ENCODE data around the gene TPP1.

Gene TPP1

DNA sequence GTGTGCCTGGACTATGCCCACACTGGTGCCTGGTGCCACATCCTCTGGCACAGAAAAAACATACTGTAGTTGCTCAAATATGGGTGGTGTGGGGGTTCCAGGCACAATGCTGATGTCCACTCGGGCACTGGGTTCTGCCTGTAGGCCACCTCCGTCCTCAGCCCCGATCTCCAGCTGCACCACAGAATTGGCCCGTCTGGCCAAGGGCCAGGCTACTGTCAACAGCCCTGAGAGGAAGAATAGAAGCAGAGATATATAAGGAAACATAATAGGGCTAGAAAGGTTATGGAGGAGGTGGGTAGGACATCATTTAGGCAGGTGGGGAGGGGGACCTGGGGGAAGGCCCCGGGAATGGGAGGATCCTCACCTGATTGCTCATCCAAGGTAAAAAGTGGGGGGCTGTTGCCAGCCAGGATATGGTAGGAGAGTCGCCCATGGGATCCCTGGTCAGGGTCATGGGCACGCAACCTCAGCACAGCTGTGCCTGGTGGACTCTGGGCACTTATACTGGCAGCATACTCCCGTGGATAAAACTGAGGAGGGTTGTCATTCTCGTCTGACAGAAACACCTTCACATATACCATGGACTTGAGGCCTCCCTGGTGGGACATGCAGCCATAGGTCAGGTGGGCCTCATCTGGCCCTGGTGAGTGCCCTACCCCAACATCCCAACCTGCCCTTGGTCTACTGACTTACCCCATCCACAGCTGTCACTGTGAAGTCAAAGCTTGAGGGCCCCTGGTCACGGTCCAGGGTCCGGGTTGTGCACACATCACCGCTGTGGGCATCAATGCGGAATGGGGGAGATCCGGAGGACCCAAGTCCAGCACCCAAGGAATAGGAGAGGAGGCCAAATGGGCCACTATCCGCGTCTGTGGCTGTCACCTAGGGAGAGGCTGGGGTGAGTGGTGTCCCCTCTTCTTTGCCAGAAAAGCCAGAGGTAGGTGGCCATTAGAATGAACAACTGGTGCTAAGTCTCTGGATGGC lies 14.5 kb upstream of the TPP1 start:
- H3K27ac Mint-ChIP-seq = no peak overlapping the region
- H3K4me3 Mint-ChIP-seq = no peak overlapping the region
- H3K36me3 Mint-ChIP-seq (ENCODE audit: low read depth) = peaks cover 46% of the 10 kb centered on the region
- H3K27me3 Mint-ChIP-seq (ENCODE audit: low read depth) = peaks cover 9% of the 10 kb centered on the region
- TF ChIP-seq, protein P1, sequence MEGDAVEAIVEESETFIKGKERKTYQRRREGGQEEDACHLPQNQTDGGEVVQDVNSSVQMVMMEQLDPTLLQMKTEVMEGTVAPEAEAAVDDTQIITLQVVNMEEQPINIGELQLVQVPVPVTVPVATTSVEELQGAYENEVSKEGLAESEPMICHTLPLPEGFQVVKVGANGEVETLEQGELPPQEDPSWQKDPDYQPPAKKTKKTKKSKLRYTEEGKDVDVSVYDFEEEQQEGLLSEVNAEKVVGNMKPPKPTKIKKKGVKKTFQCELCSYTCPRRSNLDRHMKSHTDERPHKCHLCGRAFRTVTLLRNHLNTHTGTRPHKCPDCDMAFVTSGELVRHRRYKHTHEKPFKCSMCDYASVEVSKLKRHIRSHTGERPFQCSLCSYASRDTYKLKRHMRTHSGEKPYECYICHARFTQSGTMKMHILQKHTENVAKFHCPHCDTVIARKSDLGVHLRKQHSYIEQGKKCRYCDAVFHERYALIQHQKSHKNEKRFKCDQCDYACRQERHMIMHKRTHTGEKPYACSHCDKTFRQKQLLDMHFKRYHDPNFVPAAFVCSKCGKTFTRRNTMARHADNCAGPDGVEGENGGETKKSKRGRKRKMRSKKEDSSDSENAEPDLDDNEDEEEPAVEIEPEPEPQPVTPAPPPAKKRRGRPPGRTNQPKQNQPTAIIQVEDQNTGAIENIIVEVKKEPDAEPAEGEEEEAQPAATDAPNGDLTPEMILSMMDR (IDR thresholded peaks at IDR 0.05; ENCODE audit: unreplicated experiment in 3 of 3) = no peak
- H3K4me1 Mint-ChIP-seq = no peaks in the 10 kb centered on the region
- H3K9me3 Mint-ChIP-seq = no peaks in the 10 kb centered on the region

DNA sequence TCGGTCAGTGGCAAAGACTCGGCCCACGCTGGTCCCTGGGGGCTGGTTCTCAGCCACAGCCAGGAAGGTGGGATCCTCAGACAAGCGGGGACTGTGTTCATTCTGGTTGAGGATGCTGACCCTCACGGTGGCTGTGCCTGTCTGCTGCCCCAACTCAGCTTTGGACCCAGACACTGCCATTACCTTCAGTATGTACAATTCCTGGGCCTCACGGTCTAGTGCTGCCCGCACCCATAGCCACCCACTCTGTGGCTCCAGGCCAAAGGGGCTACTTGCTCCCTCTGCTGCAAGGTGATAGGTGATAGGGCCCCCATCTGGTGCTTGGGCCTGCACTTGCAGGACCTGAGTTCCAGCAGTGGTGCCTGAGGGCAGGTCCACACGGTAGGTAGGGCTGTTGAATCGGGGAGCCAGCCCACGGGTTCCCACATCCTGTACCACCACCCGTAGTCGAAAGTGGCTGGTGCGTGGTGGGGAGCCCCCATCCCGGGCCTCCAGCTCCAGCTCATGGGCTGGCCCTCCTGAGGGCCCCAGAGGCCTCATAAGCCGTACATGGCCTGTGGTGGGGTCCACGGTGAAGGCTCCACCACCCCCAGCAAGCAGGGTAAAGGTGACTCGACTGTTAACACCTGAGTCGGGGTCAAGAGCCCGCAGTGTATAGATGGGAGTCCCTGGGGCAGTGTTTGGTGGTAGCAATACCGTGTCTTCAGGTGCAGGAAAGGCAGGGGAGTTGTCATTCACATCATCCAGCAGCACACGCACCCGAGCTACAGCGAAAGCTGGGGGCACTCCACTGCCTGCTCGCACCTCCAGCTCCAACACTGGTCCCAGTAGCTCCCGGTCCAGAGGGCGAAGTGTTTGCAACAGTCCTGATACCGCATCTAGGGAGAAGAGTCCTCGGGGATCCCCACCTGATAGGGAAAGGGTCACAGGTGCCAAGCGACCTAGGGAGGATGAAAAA lies 13.2 kb upstream of the TPP1 start:
- Mint-ChIP-seq H3K9me3 (no peaks in the 10 kb centered on the region), H3K27me3 (ENCODE audit: low read depth) (peaks cover 9% of the 10 kb centered on the region), H3K27ac (no peak overlapping the region), H3K4me1 (no peaks in the 10 kb centered on the region), H3K36me3 (ENCODE audit: low read depth) (peaks cover 56% of the 10 kb centered on the region), H3K4me3 (no peak overlapping the region)
- TF ChIP-seq, protein P1 (IDR thresholded peaks at IDR 0.05; ENCODE audit: unreplicated experiment in 3 of 3) = no peak

DNA sequence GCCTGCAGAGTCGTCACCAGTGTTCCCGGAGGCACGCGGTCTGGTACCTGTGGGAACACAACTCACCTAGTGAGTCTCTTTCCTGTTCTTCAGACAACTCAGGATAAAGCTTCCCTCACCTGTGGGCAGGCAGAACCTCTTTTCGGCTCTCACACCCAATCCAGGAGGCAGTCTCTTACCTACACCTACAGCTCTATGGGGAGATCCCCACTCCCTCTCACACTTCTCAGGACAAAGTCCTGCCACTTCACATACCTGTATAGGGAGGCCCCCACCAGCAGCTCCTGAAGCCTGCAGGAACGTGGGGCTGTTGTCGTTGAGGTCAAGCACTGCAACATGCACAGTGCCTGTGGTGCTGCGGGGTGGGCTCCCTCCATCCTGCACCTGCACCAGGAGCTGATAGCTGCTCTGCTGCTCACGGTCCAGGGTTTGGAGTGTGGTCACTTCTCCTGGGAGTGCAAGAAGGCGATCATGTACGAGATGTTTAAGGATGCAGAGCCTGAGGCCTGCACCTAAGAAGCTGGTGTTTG lies 12.2 kb upstream of the TPP1 start:
- H3K4me1 Mint-ChIP-seq = no peaks in the 10 kb centered on the region
- H3K9me3 Mint-ChIP-seq = no peaks in the 10 kb centered on the region
- H3K4me3 Mint-ChIP-seq = no peak overlapping the region
- no peak overlapping the region for H3K27ac Mint-ChIP-seq
- peaks cover 63% of the 10 kb centered on the region for H3K36me3 Mint-ChIP-seq (ENCODE audit: low read depth)
- peaks cover 9% of the 10 kb centered on the region for H3K27me3 Mint-ChIP-seq (ENCODE audit: low read depth)
- TF ChIP-seq, protein P1 (IDR thresholded peaks at IDR 0.05; ENCODE audit: unreplicated experiment in 3 of 3) = no peak

DNA sequence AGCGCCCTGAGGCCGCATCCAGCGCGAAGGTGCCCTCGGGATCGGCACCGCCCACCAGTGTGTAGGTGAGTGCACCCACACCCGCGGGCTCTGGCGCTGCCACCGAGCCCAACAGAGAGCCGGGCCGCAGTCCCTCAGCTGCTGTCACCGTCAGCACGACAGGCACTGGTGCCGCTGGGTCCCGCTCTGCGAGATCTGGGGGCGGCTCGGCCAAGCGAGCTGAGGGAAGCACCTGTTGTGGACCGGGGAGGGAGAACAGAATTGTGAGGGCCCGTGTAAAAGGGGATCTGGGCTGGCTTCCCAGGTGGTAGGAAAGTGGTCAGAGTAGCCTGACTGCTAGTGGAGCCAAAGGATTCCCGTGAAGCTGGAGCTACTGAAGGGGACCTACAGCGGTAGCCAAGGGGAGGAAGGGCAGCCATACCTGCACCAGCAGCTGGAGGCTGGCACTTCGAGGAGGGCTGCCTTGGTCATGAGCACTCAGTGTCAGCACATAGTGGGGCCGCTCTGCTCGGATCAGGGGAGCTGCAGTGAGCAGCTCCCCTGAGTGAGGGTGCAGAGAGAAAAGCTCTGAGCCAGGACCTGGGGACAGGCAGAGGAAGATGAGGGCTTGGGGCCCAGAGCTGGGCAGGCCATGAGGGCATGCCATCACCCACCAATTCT lies 11.5 kb upstream of the TPP1 start:
- TF ChIP-seq, protein P1 (IDR thresholded peaks at IDR 0.05; ENCODE audit: unreplicated experiment in 3 of 3) = no peak
- Mint-ChIP-seq H3K27ac (no peak overlapping the region), H3K4me3 (no peak overlapping the region), H3K27me3 (ENCODE audit: low read depth) (peaks cover 9% of the 10 kb centered on the region), H3K4me1 (no peaks in the 10 kb centered on the region), H3K9me3 (no peaks in the 10 kb centered on the region), H3K36me3 (ENCODE audit: low read depth) (peaks cover 66% of the 10 kb centered on the region)

DNA sequence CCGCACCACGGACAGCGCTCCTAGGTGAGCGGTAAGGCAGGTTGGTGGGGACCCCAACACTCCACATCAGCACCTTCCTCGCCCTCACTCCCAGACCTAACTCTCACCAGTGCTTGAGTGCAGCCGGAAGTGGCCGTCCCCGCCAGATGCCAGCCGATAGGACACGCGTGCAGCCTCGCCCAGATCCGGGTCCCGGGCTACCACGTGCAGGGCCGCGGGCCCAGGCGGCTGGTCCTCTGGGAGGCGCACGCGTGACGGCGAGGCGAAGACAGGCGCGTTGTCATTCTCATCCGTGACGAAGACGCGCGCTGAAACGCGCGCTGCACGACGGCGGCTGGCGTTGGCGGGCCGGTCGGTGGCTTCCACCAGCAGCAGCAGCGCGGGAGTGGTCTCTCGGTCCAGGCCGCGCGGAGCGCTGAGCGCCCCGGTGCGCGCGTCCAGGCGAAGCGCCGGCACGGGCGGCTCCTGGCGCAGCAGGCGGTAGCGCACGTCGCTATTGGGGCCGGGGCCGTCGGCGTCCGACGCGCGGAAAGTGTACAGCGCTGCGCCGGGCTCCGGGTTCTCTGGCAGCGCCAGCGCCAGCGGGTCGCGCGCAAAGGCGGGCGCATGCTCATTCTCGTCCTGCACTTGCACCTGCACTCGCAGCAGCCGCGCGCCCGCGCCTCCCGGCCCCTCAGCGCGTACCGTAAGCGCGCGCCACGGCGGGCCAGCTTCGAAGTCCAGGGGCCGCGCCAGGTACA lies 10.8 kb upstream of the TPP1 start:
- Mint-ChIP-seq H3K4me1 (no peaks in the 10 kb centered on the region), H3K27ac (no peak overlapping the region), H3K4me3 (no peak overlapping the region), H3K36me3 (ENCODE audit: low read depth) (peaks cover 66% of the 10 kb centered on the region), H3K27me3 (ENCODE audit: low read depth) (peaks cover 9% of the 10 kb centered on the region), H3K9me3 (no peaks in the 10 kb centered on the region)
- TF ChIP-seq, protein P1 (IDR thresholded peaks at IDR 0.05; ENCODE audit: unreplicated experiment in 3 of 3) = no peak
